ENCODE data around the gene FGF14.

The FGF14 gene

GRCh38 chr13:102049853-102050252 is 352.0 kb downstream of the FGF14 start:
- Histone ChIP-seq H3K27ac (ENCODE audit: low read depth, low read length, severe bottlenecking) (no peak overlapping the region), H3K4me3 (ENCODE audit: extremely low read depth, insufficient read depth, low read length, poor library complexity, severe bottlenecking) (no peak overlapping the region), H3K4me1 (ENCODE audit: control insufficient read depth, insufficient read depth, low read length, poor library complexity, severe bottlenecking) (no peaks in the 10 kb centered on the region), H3K9me3 (ENCODE audit: control insufficient read depth, low read length) (peaks cover 14% of the 10 kb centered on the region), H3K36me3 (ENCODE audit: control insufficient read depth, insufficient read depth, low read length) (no peaks in the 10 kb centered on the region)
- no CpG with 5 or more reads among the region's 1 CpG for WGBS, 2 experiments (ENCODE audit: insufficient coverage in 2 of 2)

- H3K4me1 ChIP-seq (ENCODE audit: control insufficient read depth, insufficient read depth, low read length, poor library complexity, severe bottlenecking) = no peaks in the 10 kb centered on the region
- H3K36me3 ChIP-seq (ENCODE audit: control insufficient read depth, insufficient read depth, low read length) = no peaks in the 10 kb centered on the region
- no peak overlapping the region for H3K4me3 ChIP-seq (ENCODE audit: extremely low read depth, insufficient read depth, low read length, poor library complexity, severe bottlenecking)
- WGBS, 2 experiments (ENCODE audit: insufficient coverage in 2 of 2) = no CpG with 5 or more reads among the region's 1 CpG
- H3K9me3 ChIP-seq (ENCODE audit: control insufficient read depth, low read length) = peaks cover under 1% of the 10 kb centered on the region
- no peak overlapping the region for H3K27ac ChIP-seq (ENCODE audit: low read depth, low read length, severe bottlenecking)
These were observed 356.1 kb downstream of the FGF14 start for GRCh38 chr13:102045731-102046130.

GRCh38 chr13:102042746-102043145 is 359.1 kb downstream of the FGF14 start:
- no CpG with 5 or more reads among the region's 4 CpGs for WGBS, 2 experiments (ENCODE audit: insufficient coverage in 2 of 2)
- no peaks in the 10 kb centered on the region for H3K4me1 ChIP-seq (ENCODE audit: control insufficient read depth, insufficient read depth, low read length, poor library complexity, severe bottlenecking)
- no peak overlapping the region for H3K4me3 ChIP-seq (ENCODE audit: extremely low read depth, insufficient read depth, low read length, poor library complexity, severe bottlenecking)
- no peak overlapping the region for H3K27ac ChIP-seq (ENCODE audit: low read depth, low read length, severe bottlenecking)
- H3K9me3 ChIP-seq (ENCODE audit: control insufficient read depth, low read length) = no peaks in the 10 kb centered on the region
- no peaks in the 10 kb centered on the region for H3K36me3 ChIP-seq (ENCODE audit: control insufficient read depth, insufficient read depth, low read length)

GRCh38 chr13:102041544-102041943 is 360.3 kb downstream of the FGF14 start:
- Histone ChIP-seq H3K36me3 (ENCODE audit: control insufficient read depth, insufficient read depth, low read length) (no peaks in the 10 kb centered on the region), H3K4me3 (ENCODE audit: extremely low read depth, insufficient read depth, low read length, poor library complexity, severe bottlenecking) (no peak overlapping the region), H3K27ac (ENCODE audit: low read depth, low read length, severe bottlenecking) (no peak overlapping the region), H3K9me3 (ENCODE audit: control insufficient read depth, low read length) (no peaks in the 10 kb centered on the region), H3K4me1 (ENCODE audit: control insufficient read depth, insufficient read depth, low read length, poor library complexity, severe bottlenecking) (no peaks in the 10 kb centered on the region)

- Histone ChIP-seq H3K4me1 (ENCODE audit: control insufficient read depth, insufficient read depth, low read length, poor library complexity, severe bottlenecking) (no peaks in the 10 kb centered on the region), H3K4me3 (ENCODE audit: extremely low read depth, insufficient read depth, low read length, poor library complexity, severe bottlenecking) (no peak overlapping the region), H3K36me3 (ENCODE audit: control insufficient read depth, insufficient read depth, low read length) (no peaks in the 10 kb centered on the region), H3K27ac (ENCODE audit: low read depth, low read length, severe bottlenecking) (no peak overlapping the region), H3K9me3 (ENCODE audit: control insufficient read depth, low read length) (no peaks in the 10 kb centered on the region)
- WGBS, 2 experiments (ENCODE audit: insufficient coverage in 2 of 2) = 80% methylated on average over 1 of the region's 2 CpGs; no CpG with 5 or more reads in 1 of the 2 experiments
These were observed 361.0 kb downstream of the FGF14 start for GRCh38 chr13:102040812-102041211.

- Histone ChIP-seq H3K4me1 (ENCODE audit: control insufficient read depth, insufficient read depth, low read length, poor library complexity, severe bottlenecking) (no peaks in the 10 kb centered on the region), H3K4me3 (ENCODE audit: extremely low read depth, insufficient read depth, low read length, poor library complexity, severe bottlenecking) (no peak overlapping the region), H3K36me3 (ENCODE audit: control insufficient read depth, insufficient read depth, low read length) (no peaks in the 10 kb centered on the region), H3K9me3 (ENCODE audit: control insufficient read depth, low read length) (no peaks in the 10 kb centered on the region), H3K27ac (ENCODE audit: low read depth, low read length, severe bottlenecking) (no peak overlapping the region)
- WGBS, 2 experiments (ENCODE audit: insufficient coverage in 2 of 2) = 71 to 82% methylated on average over 4 to 7 of the region's 7 CpGs
These were observed 362.6 kb downstream of the FGF14 start for GRCh38 chr13:102039264-102039663.

GRCh38 chr13:102038787-102039186 is 363.1 kb downstream of the FGF14 start:
- Histone ChIP-seq H3K4me3 (ENCODE audit: extremely low read depth, insufficient read depth, low read length, poor library complexity, severe bottlenecking) (no peak overlapping the region), H3K36me3 (ENCODE audit: control insufficient read depth, insufficient read depth, low read length) (no peaks in the 10 kb centered on the region), H3K27ac (ENCODE audit: low read depth, low read length, severe bottlenecking) (no peak overlapping the region), H3K4me1 (ENCODE audit: control insufficient read depth, insufficient read depth, low read length, poor library complexity, severe bottlenecking) (no peaks in the 10 kb centered on the region), H3K9me3 (ENCODE audit: control insufficient read depth, low read length) (no peaks in the 10 kb centered on the region)
- 83% methylated on average over 1 of the region's 1 CpG for WGBS, 2 experiments (ENCODE audit: insufficient coverage in 2 of 2)

GRCh38 chr13:102035969-102036368 is 365.9 kb downstream of the FGF14 start:
- no peaks in the 10 kb centered on the region for H3K36me3 ChIP-seq (ENCODE audit: control insufficient read depth, insufficient read depth, low read length)
- no peaks in the 10 kb centered on the region for H3K4me1 ChIP-seq (ENCODE audit: control insufficient read depth, insufficient read depth, low read length, poor library complexity, severe bottlenecking)
- H3K4me3 ChIP-seq (ENCODE audit: extremely low read depth, insufficient read depth, low read length, poor library complexity, severe bottlenecking) = no peak overlapping the region
- H3K9me3 ChIP-seq (ENCODE audit: control insufficient read depth, low read length) = no peaks in the 10 kb centered on the region
- no peak overlapping the region for H3K27ac ChIP-seq (ENCODE audit: low read depth, low read length, severe bottlenecking)

- no peaks in the 10 kb centered on the region for H3K36me3 ChIP-seq (ENCODE audit: control insufficient read depth, insufficient read depth, low read length)
- H3K9me3 ChIP-seq (ENCODE audit: control insufficient read depth, low read length) = no peaks in the 10 kb centered on the region
- no peaks in the 10 kb centered on the region for H3K4me1 ChIP-seq (ENCODE audit: control insufficient read depth, insufficient read depth, low read length, poor library complexity, severe bottlenecking)
- no peak overlapping the region for H3K27ac ChIP-seq (ENCODE audit: low read depth, low read length, severe bottlenecking)
- 70 to 72% methylated on average over 3 of the region's 5 CpGs for WGBS, 2 experiments (ENCODE audit: insufficient coverage in 2 of 2)
- H3K4me3 ChIP-seq (ENCODE audit: extremely low read depth, insufficient read depth, low read length, poor library complexity, severe bottlenecking) = no peak overlapping the region
These were observed 368.0 kb downstream of the FGF14 start for GRCh38 chr13:102033857-102034331.

GRCh38 chr13:102033386-102033785 is 368.5 kb downstream of the FGF14 start:
- H3K36me3 ChIP-seq (ENCODE audit: control insufficient read depth, insufficient read depth, low read length) = no peaks in the 10 kb centered on the region
- 77 to 92% methylated on average over 3 to 5 of the region's 7 CpGs for WGBS, 2 experiments (ENCODE audit: insufficient coverage in 2 of 2)
- no peak overlapping the region for H3K27ac ChIP-seq (ENCODE audit: low read depth, low read length, severe bottlenecking)
- H3K9me3 ChIP-seq (ENCODE audit: control insufficient read depth, low read length) = no peaks in the 10 kb centered on the region
- no peaks in the 10 kb centered on the region for H3K4me1 ChIP-seq (ENCODE audit: control insufficient read depth, insufficient read depth, low read length, poor library complexity, severe bottlenecking)
- H3K4me3 ChIP-seq (ENCODE audit: extremely low read depth, insufficient read depth, low read length, poor library complexity, severe bottlenecking) = no peak overlapping the region

GRCh38 chr13:102028868-102029267 is 373.0 kb downstream of the FGF14 start:
- Histone ChIP-seq H3K9me3 (ENCODE audit: control insufficient read depth, low read length) (no peaks in the 10 kb centered on the region), H3K4me3 (ENCODE audit: extremely low read depth, insufficient read depth, low read length, poor library complexity, severe bottlenecking) (no peak overlapping the region), H3K36me3 (ENCODE audit: control insufficient read depth, insufficient read depth, low read length) (no peaks in the 10 kb centered on the region), H3K27ac (ENCODE audit: low read depth, low read length, severe bottlenecking) (no peak overlapping the region), H3K4me1 (ENCODE audit: control insufficient read depth, insufficient read depth, low read length, poor library complexity, severe bottlenecking) (no peaks in the 10 kb centered on the region)
- WGBS, 2 experiments (ENCODE audit: insufficient coverage in 2 of 2) = 89 to 90% methylated on average over 2 to 3 of the region's 5 CpGs

GRCh38 chr13:102028206-102028605 is 373.6 kb downstream of the FGF14 start:
- Histone ChIP-seq H3K27ac (ENCODE audit: low read depth, low read length, severe bottlenecking) (no peak overlapping the region), H3K9me3 (ENCODE audit: control insufficient read depth, low read length) (no peaks in the 10 kb centered on the region), H3K4me1 (ENCODE audit: control insufficient read depth, insufficient read depth, low read length, poor library complexity, severe bottlenecking) (no peaks in the 10 kb centered on the region), H3K4me3 (ENCODE audit: extremely low read depth, insufficient read depth, low read length, poor library complexity, severe bottlenecking) (no peak overlapping the region), H3K36me3 (ENCODE audit: control insufficient read depth, insufficient read depth, low read length) (no peaks in the 10 kb centered on the region)
- WGBS, 2 experiments (ENCODE audit: insufficient coverage in 2 of 2) = 86 to 100% methylated on average over 2 to 4 of the region's 4 CpGs
